ENCODE measurements around the gene B3GNT2.

DNA sequence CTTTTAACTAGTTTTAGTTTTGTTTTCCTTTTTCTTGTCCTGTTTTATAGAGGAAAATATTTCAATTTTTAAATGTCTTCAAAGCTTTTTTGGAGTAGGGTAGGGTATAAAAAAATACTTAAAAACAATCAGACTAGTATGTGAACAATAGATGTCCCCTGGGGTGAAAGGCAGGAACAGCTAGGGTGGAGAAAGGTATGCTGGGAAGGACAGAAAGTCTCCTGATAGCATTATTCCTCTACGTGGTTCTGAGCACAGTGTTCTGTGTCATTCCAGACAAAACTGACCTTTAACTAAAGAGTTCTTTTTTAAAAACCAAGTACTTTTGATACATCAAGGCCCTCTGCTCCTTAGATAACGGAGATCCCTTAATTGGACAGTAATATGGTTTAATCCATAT, 32.1 kb upstream of the B3GNT2 start:
- TF ChIP-seq, protein P1, sequence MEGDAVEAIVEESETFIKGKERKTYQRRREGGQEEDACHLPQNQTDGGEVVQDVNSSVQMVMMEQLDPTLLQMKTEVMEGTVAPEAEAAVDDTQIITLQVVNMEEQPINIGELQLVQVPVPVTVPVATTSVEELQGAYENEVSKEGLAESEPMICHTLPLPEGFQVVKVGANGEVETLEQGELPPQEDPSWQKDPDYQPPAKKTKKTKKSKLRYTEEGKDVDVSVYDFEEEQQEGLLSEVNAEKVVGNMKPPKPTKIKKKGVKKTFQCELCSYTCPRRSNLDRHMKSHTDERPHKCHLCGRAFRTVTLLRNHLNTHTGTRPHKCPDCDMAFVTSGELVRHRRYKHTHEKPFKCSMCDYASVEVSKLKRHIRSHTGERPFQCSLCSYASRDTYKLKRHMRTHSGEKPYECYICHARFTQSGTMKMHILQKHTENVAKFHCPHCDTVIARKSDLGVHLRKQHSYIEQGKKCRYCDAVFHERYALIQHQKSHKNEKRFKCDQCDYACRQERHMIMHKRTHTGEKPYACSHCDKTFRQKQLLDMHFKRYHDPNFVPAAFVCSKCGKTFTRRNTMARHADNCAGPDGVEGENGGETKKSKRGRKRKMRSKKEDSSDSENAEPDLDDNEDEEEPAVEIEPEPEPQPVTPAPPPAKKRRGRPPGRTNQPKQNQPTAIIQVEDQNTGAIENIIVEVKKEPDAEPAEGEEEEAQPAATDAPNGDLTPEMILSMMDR (IDR thresholded peaks at IDR 0.05): no peak
- no peak for TF ChIP-seq EZH2 (IDR thresholded peaks at IDR 0.05; ENCODE audit: borderline replicate concordance, insufficient read depth, low read depth, low read length, poor library complexity, severe bottlenecking)

Data from B cell (primary cell).